ENCODE data around the gene MAGI2.

The MAGI2 gene

GRCh38 chr7:79302293-79302692 lies 151.2 kb downstream of the MAGI2 start:
- DNase-seq (ENCODE audit: low read depth in 3 of 3): no peak

DNA sequence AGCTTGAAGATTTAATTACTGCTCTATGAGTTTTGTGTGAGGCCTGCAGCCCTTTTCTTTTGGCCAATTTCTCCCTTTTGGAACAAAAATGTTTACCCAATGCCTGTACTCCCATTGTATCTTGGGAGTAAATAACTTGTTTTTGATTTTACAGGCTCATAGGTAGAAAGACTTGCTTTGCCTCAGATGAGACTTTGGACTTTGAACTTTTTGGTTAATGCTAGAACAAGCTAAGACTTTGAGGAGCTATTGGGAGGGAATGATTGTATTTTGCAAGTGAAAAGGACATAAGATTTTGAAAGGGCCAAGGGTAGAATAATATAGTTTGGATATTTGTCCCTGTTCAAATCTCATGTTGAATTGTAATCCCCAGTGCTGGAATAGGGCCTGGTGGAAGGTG lies 152.0 kb downstream of the MAGI2 start:
- DNase-seq (ENCODE audit: low read depth in 3 of 3): no peak

DNA sequence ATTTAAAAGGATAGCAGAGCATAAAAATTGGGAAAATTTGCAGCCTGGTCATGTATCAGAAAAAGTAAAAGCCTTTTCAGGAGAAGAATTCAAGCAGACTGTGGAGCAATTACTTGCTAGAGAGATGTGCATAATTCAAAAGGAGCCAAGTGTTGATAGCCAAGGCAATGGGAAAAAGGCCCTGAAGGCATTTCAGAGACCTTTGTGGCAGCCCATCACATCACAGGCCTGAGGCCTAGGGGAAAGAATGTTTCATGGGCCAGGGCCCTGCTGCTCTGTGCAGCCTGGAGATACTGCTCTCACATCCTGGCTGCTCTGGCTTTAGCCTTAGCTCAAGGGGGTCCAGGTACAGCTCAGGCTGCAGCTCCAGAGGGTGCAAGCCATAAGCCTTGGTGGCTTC lies 152.9 kb downstream of the MAGI2 start:
- DNase-seq (ENCODE audit: low read depth in 3 of 3): no peak

GRCh38 chr7:79298145-79298760 lies 155.2 kb downstream of the MAGI2 start:
- no peak for DNase-seq (ENCODE audit: low read depth in 3 of 3)

DNA sequence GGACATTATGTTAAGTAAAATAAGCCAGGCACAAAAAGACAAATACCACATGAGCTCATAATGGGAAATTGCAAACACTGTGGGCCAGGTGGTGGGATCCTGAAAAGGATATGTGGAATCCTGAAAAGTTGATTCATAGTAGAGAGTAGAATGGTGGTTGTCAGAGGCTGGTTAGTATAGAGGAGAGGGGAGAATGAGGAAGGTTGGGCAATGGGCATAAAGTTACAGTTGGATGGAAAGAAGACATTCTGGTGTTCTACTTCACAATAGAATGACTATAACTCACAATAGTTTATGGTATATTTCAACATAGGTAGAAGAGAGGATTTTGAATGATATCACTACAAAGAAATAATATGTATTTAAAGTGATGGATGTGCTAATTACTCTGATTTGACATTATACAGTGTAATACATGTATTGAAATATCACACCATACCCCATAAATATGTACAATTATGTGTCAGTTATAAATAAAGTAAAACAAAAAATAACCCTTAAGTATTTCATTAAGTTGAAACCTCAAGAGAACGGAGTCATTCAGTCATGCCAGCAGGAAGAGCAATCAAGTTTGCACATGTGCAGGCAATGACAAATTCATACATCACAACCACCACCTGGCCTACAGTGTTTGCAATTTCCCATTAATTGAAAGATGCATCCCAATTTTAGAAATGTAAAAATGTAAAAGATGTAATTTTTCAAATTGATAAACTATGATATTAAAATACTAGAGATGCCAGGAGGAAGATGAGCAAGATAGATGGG lies 156.7 kb downstream of the MAGI2 start:
- DNase-seq (ENCODE audit: low read depth in 3 of 3): no peak

DNA sequence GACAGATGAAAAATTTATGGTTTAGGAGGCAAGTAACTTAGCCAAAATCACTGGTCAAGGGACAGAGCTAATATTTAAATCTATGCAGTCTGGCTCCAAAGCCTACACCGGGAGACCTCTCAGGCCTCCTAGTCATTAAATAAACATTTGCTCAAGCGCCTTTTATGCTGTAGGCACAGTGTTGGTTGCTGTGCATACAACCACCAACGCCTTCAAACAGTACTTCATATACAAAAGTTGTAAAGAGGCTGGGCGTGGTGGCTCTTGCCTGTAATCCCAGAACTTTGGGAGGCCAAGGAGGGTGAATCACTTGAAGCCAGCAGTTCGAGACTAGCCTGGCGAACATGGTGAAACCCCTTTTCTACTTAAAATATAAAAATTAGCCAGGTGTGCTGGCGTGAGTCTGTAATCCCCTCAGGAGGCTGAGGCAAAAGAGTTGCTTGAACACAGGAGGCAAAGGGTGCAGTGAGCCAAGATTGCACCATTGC lies 159.8 kb downstream of the MAGI2 start:
- no peak for DNase-seq (ENCODE audit: low read depth in 3 of 3)

DNA sequence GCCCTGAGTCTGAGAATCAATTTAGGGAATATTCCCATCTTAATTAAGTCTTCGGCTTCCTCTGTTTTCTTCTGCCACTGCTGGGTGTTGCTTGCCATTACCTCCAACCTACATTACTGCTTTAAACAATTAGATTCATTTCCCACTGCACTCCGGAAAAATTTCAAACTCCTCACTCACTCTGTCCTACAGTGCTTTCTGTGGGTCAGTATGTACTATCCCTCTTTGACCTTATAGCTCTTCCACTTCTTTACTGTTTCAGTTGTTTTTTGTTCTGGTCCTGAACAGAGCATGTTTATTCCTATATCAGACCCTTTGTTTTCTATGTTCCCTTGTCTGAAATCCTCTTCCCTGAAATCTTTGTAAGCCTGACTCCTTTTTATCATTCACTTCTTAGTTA lies 160.6 kb downstream of the MAGI2 start:
- DNase-seq (ENCODE audit: low read depth in 3 of 3): no peak

DNA sequence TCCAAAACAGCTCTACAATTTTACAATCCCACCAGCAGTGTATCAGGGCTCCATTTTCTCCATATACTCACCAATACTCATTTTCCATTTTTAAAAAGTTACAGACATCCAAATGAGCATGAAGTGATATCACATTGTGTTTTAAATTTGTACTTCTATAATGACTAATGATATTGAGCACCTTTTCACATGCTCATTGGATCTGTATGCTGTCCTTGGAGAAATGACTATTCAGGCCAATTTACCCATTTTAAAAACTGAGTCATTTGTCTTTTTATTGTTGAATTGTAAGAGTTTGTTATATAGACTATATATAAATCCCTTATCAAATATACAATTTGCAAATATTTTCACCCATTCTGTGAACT lies 162.0 kb downstream of the MAGI2 start:
- no peak for DNase-seq (ENCODE audit: low read depth in 3 of 3)

GRCh38 chr7:79290841-79291497 lies 162.5 kb downstream of the MAGI2 start:
- no peak for DNase-seq (ENCODE audit: low read depth in 3 of 3)

DNA sequence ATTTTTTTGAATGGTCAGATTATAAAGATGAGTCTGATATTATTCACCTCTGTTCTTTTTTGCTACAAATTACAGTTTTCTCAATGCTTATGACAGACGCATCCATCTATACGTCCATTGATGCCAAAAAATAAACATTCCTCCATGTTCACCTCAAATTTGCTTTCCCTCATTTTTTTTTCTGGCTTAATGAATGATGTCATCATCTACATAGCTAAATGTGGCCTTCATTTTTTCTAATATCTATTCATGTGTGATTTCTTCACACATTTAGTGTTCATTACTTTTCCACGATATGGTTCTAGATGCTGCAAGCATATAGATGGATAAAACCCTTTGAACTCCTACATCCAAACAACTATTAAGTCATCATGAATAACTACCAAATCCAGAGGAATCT lies 163.1 kb downstream of the MAGI2 start:
- DNase-seq (ENCODE audit: low read depth in 3 of 3): no peak

GRCh38 chr7:79288655-79289054 lies 164.8 kb downstream of the MAGI2 start:
- no peak for DNase-seq (ENCODE audit: low read depth in 3 of 3)

GRCh38 chr7:79287981-79288380 lies 165.5 kb downstream of the MAGI2 start:
- DNase-seq (ENCODE audit: low read depth in 3 of 3): no peak

- no peak for DNase-seq (ENCODE audit: low read depth in 3 of 3)
Measured at GRCh38 chr7:79286181-79286580, 167.3 kb downstream of the MAGI2 start.

DNA sequence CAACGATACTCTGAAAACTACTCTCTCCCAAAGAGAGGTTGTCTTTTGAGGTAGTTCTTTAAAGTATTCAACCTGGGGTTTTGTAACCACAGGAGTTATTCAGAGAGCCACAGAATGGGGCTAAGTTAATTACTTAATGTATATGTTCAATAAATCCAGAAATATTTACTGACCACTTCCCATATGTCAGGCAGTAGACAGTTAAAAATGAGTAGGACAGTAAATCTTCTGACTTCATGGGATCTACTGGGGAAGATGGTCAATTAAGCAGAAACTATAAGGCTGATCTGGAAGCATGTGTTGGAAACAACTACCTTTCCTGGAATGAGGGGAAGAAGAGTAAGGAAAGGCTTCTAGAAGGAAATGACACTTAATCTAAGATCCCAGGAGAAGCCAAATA lies 167.7 kb downstream of the MAGI2 start:
- no peak for DNase-seq (ENCODE audit: low read depth in 3 of 3)

DNA sequence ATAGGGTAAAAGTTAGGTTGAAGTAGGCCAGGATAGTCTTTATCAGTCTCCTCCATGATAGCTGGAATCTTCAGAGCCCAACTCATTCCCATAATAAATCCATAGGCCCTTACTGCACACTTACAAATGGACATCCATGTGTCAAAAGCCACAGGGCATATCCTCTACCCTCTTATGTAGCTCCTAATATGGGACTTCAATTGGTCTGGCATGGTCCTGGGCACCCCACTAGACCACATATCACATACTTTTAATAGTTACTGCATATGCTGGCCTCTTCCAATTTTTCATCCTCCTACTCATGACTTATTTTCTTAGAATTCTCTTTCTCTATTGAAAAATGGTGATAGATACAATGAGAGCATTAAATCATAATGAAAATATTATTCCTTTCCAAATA lies 169.3 kb downstream of the MAGI2 start:
- no peak for DNase-seq (ENCODE audit: low read depth in 3 of 3)

GRCh38 chr7:79282882-79283602 lies 170.4 kb downstream of the MAGI2 start:
- no peak for DNase-seq (ENCODE audit: low read depth in 3 of 3)

- DNase-seq (ENCODE audit: low read depth in 3 of 3): no peak
Measured at GRCh38 chr7:79282070-79282694, 171.3 kb downstream of the MAGI2 start.

GRCh38 chr7:79281426-79281825 lies 172.0 kb downstream of the MAGI2 start:
- DNase-seq (ENCODE audit: low read depth in 3 of 3): no peak

DNA sequence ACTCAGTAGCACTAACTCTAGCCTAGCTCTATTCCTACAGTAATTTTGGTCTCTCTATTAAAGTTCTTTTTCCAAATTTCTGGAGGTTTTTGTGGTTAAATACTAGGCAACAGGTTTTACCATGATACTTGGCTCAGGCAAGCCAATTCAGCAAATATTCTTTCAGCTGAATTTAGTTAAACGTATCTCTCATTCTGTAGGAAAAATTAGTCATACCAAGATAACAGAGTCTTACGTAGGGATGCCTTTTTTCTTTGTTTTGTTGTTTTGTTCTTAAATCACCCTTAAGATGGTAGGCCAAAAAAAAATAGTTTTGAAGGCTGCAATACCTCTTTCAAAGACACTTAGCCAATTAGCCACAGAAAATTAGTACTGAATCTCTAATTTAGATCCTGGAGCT lies 180.5 kb downstream of the MAGI2 start:
- no peak for DNase-seq (ENCODE audit: low read depth in 3 of 3)

DNA sequence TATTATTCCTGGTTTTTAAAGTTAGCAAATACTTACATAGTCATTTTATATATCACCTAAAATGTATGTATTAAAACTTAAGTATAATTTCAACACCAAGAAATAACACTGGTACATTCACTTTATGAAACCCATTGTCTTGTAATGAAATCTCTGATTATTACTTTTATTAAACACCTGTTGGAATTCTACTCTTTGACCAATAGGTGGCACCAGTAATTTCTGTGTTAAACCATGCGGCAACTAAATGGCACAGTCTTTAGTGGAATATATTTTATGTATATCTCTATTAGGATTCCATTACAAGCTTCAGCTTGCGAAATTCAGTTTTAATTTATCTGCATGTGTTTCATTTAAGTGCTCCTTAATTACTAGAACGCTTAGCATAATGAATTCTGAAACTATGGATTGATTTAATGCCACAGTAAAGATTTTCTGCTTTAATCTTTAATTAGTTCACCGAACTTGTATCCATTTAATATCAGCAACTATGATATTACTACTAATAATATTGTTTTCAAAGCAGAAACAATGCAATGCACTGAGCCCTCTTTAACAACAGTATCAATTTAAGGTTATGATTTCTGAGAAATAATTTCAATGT lies 181.3 kb downstream of the MAGI2 start:
- no peak for DNase-seq (ENCODE audit: low read depth in 3 of 3)

DNA sequence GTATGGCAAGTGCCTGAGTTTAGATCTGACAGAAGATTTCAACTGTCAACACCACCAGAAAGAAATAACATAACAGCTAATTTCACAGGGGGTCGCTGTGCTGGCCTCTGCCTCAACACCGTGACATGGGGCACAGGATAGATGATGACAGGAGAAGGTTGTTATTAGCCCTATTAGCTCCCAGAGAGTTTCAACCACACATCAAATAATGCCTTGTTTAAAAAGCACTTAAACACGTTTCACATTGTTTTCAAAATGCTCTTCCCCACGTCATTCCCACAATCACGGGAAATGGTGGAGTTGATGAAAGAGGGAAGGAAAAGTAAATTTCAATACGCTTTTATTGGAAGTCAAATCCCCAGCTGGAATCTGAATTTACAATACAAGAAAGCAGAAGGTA lies 184.7 kb downstream of the MAGI2 start:
- no peak for DNase-seq (ENCODE audit: low read depth in 3 of 3)

GRCh38 chr7:79258826-79259225 lies 194.6 kb downstream of the MAGI2 start:
- no peak for DNase-seq (ENCODE audit: low read depth in 3 of 3)
